Naive B cell (primary cell): ENCODE data around the gene SCN2B. TPM values are rescaled to one million over a fixed set of nuclear protein-coding genes. Genes with fewer than 3 reads are reported as not detected.
A peak's percentile ranks its signal among the peaks of the same experiment; 100 is the strongest.

ENCODE experiments used
- ATAC-seq, 2 donors: fragments of 150-1000 bp; cut with Tn5 transposase; 2 replicates each; pipeline ENCODE4 v1.10.0; 2021; ENCODE audit warnings: low read depth in 2 of 2, mild to moderate bottlenecking in 2 of 2, moderate library complexity in 2 of 2
- DNase-seq: peaks from one replicate; pipeline ENCODE4 v3.0.0; 2022
- H3K27ac Mint-ChIP-seq, 6 donors: one replicate each; pipeline ENCODE4 v1.8.0; 2020 to 2022; ENCODE audit warnings: mild to moderate bottlenecking in 6 of 6, mixed read lengths in 6 of 6, moderate library complexity in 5 of 6, inconsistent platforms in 2 of 6
- H3K27me3 Mint-ChIP-seq, 3 donors: one replicate each; pipeline ENCODE4 v1.8.0; 2021 to 2022; ENCODE audit warnings: mixed read lengths in 3 of 3, mild to moderate bottlenecking in 1 of 3
- H3K36me3 Mint-ChIP-seq, 2 donors: one replicate each; pipeline ENCODE4 v1.8.0; 2020 to 2022; ENCODE audit warnings: mixed read lengths in 2 of 2, inconsistent platforms in 1 of 2, mild to moderate bottlenecking in 1 of 2
- H3K4me1 Mint-ChIP-seq, 3 donors: one replicate each; pipeline ENCODE4 v1.8.0; 2020 to 2022; ENCODE audit warnings: mixed read lengths in 3 of 3, inconsistent platforms in 1 of 3, mild to moderate bottlenecking in 1 of 3, moderate library complexity in 1 of 3
- H3K4me3 Mint-ChIP-seq, 8 donors: one replicate each; pipeline ENCODE4 v1.8.0; 2020 to 2022; ENCODE audit warnings: mild to moderate bottlenecking in 8 of 8, mixed read lengths in 8 of 8, moderate library complexity in 8 of 8, inconsistent platforms in 2 of 8
- H3K9me3 Mint-ChIP-seq, 7 donors: one replicate each; pipeline ENCODE4 v1.8.0; 2020 to 2022; ENCODE audit warnings: mixed read lengths in 7 of 7, mild to moderate bottlenecking in 5 of 7, inconsistent platforms in 2 of 7, moderate library complexity in 1 of 7
- polyA plus RNA-seq, 6 donors: library from polyadenylated mRNA; unstranded; fragments of 300-500 nt; fragmentation: Illumina TruSeq; gene quantifications; one replicate each; pipeline ENCODE4 v1.2.3, GENCODE V29; 2021; ENCODE audit warnings: low read depth in 6 of 6

SCN2B gene, protein sequence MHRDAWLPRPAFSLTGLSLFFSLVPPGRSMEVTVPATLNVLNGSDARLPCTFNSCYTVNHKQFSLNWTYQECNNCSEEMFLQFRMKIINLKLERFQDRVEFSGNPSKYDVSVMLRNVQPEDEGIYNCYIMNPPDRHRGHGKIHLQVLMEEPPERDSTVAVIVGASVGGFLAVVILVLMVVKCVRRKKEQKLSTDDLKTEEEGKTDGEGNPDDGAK
- not detected for polyA plus RNA-seq

DNA sequence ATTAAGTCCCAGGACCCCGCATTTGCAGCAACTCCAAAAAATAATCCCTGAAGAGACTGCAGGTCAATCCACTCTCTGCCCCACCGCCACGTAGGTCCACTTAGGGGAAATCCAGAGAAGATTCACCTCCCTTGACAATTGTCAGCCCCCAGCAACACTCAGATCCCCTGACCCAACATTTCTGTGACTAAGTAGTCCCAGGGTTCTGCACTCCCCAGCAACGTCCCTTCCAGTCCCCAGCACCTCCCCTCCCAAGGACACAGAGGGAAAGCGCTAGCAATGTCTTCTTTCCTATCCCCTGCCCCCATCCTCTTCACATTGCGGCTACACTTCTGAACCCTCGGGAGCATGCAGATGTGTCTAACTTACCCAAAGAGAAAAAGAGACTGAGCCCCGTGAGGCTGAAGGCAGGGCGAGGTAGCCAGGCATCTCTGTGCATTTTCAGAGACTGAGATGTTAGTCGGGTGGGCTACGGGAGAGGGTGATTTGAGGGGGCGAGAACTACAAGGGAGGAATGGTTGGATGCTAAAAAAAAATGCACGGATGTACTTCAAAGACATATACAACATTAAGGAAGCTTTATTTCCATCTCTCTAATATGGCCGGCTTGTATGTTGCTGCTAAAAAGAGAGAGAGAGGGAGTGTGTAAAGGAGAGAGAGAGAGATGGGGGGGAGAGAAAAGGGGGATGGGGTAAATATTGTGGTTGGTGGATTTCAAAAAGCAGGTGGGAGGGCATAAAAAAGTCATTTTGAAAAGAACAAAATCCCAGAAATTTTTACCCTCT lies at the start of gene SCN2B:
Gene SCN2B (minus strand): TSS at position 647 of the 785 bp plus-strand sequence. CDS start 208 bp downstream, at position 439.
- Mint-ChIP-seq H3K27me3 (peaks cover 13 to 44% (median 44%) of the 10 kb centered on the region in 3 donors), H3K4me1 (no peaks in the 10 kb centered on the region), H3K4me3 (no peak within 1 kb of the TSS), H3K27ac (peak within 1 kb of the TSS in 2 of 6 donors; percentile 43 to 62), H3K36me3 (no peaks in the 10 kb centered on the region), H3K9me3 (no peaks in the 10 kb centered on the region)
- DNase-seq (no peak), ATAC-seq (no peak)

DNA sequence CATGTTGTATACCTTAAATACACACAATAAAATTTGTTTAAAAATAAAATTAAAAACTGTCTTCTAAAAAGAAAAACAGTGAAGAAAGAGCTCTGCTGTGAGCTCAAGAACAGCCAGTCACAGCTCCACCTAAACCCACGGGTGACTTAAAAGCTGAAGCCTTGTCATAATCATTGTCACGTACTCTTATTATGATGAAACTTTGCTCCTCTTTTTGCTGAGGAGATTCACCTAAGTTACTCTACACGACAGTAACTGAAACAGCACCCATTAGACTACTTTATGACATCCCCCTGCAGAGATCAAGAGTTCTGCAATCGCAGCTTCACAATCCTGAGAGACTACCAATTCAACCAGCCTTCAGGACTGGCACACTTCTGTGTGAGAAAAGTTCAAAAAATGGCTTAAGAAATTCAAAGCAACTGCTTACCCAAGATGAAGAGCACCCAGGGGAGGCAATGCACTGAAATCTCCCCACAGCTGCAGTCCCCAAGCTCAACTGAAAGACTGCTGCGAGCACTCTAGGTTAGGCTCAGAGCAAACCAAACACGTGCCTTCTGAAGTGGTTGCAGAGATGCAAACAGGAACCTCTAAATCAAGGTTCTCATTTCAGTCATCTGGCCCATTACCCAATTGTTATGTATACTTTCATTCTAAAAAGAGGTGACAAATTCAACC lies 48.2 kb upstream of the SCN2B start, which contains the start of gene JAML:
Gene JAML (minus strand): TSS at position 501 of the 678 bp plus-strand sequence. CDS start 10,145 bp downstream, outside the sequence.
- peak within 1 kb of the TSS in 1 of 6 donors; percentile 58 for H3K27ac Mint-ChIP-seq
- no peaks in the 10 kb centered on the region for H3K36me3 Mint-ChIP-seq
- peaks cover 40 to 60% (median 54%) of the 10 kb centered on the region in 3 donors for H3K4me1 Mint-ChIP-seq
- ATAC-seq (peak; percentile 45 to 55), DNase-seq (peak; percentile 23)
- H3K4me3 Mint-ChIP-seq, result peak within 1 kb of the TSS in 3 of 8 donors; percentile 23 to 81 (median 79)
- H3K27me3 Mint-ChIP-seq, result peaks cover 7 to 29% (median 13%) of the 10 kb centered on the region in 3 donors
- H3K9me3 Mint-ChIP-seq, result no peaks in the 10 kb centered on the region

DNA sequence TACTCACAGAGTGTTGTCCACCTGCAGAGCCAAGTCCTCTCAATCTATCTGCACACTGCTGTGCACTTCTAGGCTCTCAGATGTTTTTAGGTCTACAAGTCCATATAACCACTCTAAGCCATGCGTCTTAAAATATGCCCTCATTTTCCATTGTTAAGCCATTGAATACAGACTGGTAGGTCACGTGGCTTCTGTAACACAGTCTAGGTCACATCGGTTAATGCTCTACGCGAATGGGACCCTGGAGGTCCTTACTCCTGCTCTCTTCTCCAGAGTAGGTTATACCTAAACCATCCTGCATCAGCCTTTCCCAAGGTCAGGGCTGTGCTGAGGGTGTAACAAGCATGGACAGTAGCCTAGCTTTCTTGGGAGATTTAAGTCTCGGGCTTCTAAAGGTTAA lies 47.6 kb upstream of the SCN2B start:
- no peak for ATAC-seq
- peaks cover 13 to 35% (median 20%) of the 10 kb centered on the region in 3 donors for H3K27me3 Mint-ChIP-seq

DNA sequence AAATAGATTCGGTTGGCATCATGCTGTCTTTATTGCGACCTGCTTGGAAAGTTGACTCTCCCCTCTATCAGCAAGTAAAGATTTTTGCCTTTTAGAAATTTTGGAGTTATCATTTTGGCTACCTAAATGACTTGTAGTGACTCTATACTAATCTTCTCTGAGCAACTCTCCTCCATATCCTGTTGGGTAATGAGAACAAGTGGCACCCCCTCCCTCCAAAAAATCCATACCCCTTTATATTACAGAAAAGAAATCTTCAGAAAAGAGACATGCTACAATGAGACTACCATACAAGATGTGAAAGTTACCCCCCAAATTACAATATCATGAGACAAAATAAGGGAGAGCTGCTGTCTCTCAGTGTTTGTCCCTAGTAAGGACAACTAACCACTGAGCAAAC lies 47.1 kb upstream of the SCN2B start:
- no peaks in the 10 kb centered on the region for H3K36me3 Mint-ChIP-seq
- H3K9me3 Mint-ChIP-seq, result no peaks in the 10 kb centered on the region
- peak overlapping the region in 1 of 6 donors; percentile 17 for H3K27ac Mint-ChIP-seq
- no peak for DNase-seq
- no peak for ATAC-seq
- peaks cover 17 to 39% (median 24%) of the 10 kb centered on the region in 3 donors for H3K27me3 Mint-ChIP-seq
- H3K4me1 Mint-ChIP-seq, result peaks cover 33 to 49% (median 44%) of the 10 kb centered on the region in 3 donors
- peak overlapping the region in 2 of 8 donors; percentile 58 to 81 for H3K4me3 Mint-ChIP-seq

More for the DNA sequence above, 47.6 kb upstream of the SCN2B start:
- peak overlapping the region in 3 of 8 donors; percentile 10 to 81 (median 58) for H3K4me3 Mint-ChIP-seq
- H3K9me3 Mint-ChIP-seq, result no peaks in the 10 kb centered on the region
- no peak overlapping the region for H3K27ac Mint-ChIP-seq
- no peak for DNase-seq
- no peaks in the 10 kb centered on the region for H3K36me3 Mint-ChIP-seq
- peaks cover 33 to 53% (median 48%) of the 10 kb centered on the region in 3 donors for H3K4me1 Mint-ChIP-seq

DNA sequence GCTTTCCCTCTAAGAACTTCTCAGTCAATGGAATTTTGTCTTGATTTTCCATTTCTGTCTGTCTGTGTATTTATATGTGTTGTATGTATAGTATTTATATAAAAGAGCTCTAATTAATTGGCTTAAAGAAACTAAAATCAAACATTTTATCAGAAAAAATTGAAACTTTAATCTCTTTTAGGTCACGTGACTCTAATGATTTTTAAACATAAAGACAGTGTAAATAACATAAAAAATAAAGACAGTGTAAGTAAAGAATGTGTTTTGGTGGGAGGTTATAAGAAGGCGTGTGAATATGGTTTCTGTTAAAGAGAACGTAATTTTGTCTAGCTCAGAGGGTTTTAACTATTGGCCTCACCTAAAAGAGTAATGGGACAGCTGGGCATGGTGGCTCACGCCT lies 46.0 kb upstream of the SCN2B start:
- H3K4me1 Mint-ChIP-seq, result peaks cover 28 to 38% (median 38%) of the 10 kb centered on the region in 3 donors

DNA sequence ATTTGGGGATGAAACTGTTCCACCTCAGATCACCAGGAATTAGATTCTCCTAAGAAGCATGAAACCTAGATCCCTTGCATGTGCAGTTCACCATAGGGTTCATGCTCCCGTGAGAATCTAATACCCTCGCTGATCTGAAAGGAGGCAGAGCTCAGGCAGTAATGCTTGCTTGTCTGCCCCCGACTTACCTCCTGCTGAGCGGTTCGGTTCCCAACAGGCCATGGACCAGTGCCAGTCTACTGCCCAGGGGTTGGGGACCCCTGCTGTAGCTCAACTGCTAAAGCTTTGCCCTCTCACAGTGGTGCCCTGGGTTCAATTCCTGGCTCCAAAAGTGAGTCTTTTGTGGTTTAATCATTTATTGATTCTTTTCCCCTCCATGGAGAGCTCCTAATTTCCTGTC lies 45.0 kb upstream of the SCN2B start:
- no peak for ATAC-seq
- no peak for DNase-seq
- no peak overlapping the region for H3K4me3 Mint-ChIP-seq
- no peaks in the 10 kb centered on the region for H3K36me3 Mint-ChIP-seq
- H3K9me3 Mint-ChIP-seq, result no peaks in the 10 kb centered on the region
- peaks cover 23 to 39% (median 35%) of the 10 kb centered on the region in 3 donors for H3K27me3 Mint-ChIP-seq
- H3K27ac Mint-ChIP-seq, result no peak overlapping the region
- peaks cover 21 to 30% (median 29%) of the 10 kb centered on the region in 3 donors for H3K4me1 Mint-ChIP-seq

More for the DNA sequence above, 46.0 kb upstream of the SCN2B start:
- DNase-seq (no peak), ATAC-seq (no peak)
- Mint-ChIP-seq H3K4me3 (no peak overlapping the region), H3K36me3 (no peaks in the 10 kb centered on the region), H3K27ac (no peak overlapping the region), H3K27me3 (peaks cover 23 to 39% (median 35%) of the 10 kb centered on the region in 3 donors), H3K9me3 (no peaks in the 10 kb centered on the region)

DNA sequence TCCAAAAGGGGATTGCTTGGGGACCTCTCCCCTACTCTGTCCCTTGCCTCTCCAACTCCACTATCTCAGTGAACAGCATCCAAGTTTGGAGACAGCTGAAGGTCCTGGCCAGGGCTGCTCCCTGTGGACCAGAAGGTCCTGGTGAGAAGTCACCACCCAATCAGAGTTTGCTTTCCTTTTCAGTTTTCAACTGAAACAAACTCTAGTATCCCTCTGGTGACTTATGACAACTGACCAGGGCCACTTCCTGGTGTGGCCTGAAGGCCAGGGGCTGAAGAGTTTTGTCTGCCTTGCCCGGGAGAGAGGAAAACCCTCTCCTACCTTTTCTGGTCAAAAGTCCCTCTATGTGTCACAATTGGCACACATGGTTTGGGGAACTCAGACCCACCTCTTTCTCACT lies 43.3 kb upstream of the SCN2B start:
- no peak for DNase-seq
- ATAC-seq, result no peak
- Mint-ChIP-seq H3K4me3 (no peak overlapping the region), H3K27me3 (peaks cover 23 to 42% (median 35%) of the 10 kb centered on the region in 3 donors), H3K9me3 (no peaks in the 10 kb centered on the region), H3K36me3 (no peaks in the 10 kb centered on the region), H3K4me1 (peaks cover 20 to 31% (median 27%) of the 10 kb centered on the region in 3 donors), H3K27ac (no peak overlapping the region)

DNA sequence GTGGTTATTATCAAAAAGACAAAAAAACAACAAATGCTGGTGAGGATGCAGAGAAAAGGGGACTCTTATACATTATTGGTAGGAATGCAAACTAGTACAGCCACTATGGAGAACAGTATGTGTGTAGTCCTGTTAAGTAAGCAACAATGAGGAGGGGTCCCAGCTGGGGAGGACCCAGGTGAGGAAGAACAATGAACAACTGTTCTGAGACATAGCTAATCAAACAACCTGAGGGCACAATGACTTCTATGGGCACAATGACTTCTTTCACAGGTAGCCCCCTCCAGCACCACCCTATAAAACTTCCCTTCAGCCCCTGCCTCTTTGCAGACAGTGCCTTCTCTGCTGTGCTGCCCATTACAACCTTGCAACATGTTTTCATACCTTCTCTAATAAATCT lies 42.8 kb upstream of the SCN2B start:
- no peaks in the 10 kb centered on the region for H3K9me3 Mint-ChIP-seq
- H3K27ac Mint-ChIP-seq, result no peak overlapping the region
- peaks cover 23 to 43% (median 35%) of the 10 kb centered on the region in 3 donors for H3K27me3 Mint-ChIP-seq
- ATAC-seq (no peak), DNase-seq (no peak)
- H3K36me3 Mint-ChIP-seq, result no peaks in the 10 kb centered on the region
- H3K4me3 Mint-ChIP-seq, result no peak overlapping the region
- peaks cover 20 to 31% (median 27%) of the 10 kb centered on the region in 3 donors for H3K4me1 Mint-ChIP-seq

DNA sequence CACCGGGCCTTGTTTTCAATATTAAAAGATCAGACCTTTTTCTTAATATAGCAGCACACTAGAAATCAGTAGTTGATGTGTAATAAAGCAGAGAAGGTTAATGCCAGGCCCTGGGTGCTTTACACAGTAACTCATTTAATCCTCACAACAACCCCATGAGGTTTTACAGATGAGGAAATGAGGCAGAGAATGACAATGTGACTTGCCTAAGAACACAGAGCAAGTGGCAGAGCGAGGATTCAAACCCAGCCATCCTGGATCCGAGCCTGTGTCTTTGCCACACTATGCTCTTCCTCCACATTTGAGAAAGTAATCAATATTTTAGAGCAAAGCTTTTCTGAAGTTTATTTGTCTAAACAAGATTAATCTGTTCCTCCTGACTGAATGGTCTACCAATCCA lies 41.1 kb upstream of the SCN2B start:
- Mint-ChIP-seq H3K27ac (no peak overlapping the region), H3K9me3 (no peaks in the 10 kb centered on the region), H3K4me3 (no peak overlapping the region), H3K27me3 (peaks cover 30 to 35% (median 33%) of the 10 kb centered on the region in 3 donors), H3K36me3 (no peaks in the 10 kb centered on the region), H3K4me1 (peaks cover 27 to 39% (median 36%) of the 10 kb centered on the region in 3 donors)
- no peak for ATAC-seq
- DNase-seq, result no peak

DNA sequence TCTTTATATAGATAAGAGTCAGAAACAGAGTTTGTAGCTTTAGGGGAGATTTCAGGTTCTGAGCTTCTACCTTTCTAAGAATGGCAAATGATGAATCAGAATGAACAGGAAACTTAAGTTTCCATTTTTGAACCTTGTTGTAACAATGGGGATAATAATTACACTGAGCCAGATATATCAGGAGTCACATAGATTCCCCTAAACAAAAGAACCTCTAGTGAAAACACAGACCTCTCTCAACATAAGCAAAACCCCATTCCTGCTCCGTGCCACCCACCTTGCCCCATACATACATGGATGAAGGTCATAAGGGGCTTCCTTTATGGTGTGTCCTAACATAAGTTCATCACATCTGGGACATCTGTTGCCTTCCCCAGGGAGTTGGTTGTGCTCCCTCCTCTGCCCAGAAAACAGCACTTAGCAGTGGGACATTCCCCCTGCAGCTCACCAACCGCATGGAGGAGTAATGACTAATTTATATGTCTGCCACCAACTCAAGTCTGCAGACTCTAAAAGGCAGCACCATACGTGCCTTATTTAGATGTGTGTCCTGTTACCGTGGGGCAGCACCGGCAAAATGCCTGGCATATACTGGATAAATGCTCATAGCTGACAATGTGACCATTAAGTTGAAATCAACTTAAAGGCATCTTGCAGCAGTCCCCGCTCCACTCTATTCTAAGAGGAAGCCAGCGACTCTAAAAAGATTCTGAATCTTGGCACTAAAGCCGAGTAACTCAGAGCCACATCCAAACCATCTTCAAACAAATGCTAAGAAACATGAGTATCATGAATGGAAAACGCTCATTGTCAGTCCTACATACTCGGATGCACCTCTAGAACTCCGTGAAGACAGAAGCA lies 40.4 kb upstream of the SCN2B start:
- H3K4me1 Mint-ChIP-seq, result peaks cover 33 to 47% (median 44%) of the 10 kb centered on the region in 3 donors
- H3K9me3 Mint-ChIP-seq, result no peaks in the 10 kb centered on the region
- no peak overlapping the region for H3K27ac Mint-ChIP-seq
- peaks cover 27 to 39% (median 31%) of the 10 kb centered on the region in 3 donors for H3K27me3 Mint-ChIP-seq
- no peaks in the 10 kb centered on the region for H3K36me3 Mint-ChIP-seq
- no peak overlapping the region for H3K4me3 Mint-ChIP-seq
- DNase-seq (no peak), ATAC-seq (no peak)

DNA sequence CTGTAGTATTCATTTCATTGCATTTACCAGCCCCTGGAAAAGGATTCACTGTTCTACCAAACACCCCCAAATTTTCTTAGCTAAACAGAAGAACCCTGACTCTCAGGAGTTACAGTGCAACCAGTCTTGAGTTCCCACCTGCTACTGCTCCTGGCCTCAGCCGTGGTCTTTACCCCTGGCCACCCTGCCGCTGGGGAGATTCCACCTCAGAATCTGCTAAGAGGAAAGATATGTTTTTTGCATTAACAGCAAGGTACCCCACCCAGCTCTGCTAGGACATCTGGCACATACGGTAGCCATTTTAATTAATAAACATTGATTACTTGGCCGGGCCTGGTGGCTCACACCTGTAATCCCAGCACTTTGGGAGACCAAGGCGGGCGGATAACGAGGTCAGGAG lies 39.3 kb upstream of the SCN2B start:
- peaks cover 22 to 47% (median 31%) of the 10 kb centered on the region in 3 donors for H3K27me3 Mint-ChIP-seq
- no peak overlapping the region for H3K27ac Mint-ChIP-seq
- H3K36me3 Mint-ChIP-seq, result no peaks in the 10 kb centered on the region
- peaks cover 35 to 51% (median 47%) of the 10 kb centered on the region in 3 donors for H3K4me1 Mint-ChIP-seq
- no peak for DNase-seq
- H3K4me3 Mint-ChIP-seq, result peak overlapping the region in 5 of 8 donors; percentile 36 to 84 (median 57)
- H3K9me3 Mint-ChIP-seq, result no peaks in the 10 kb centered on the region
- ATAC-seq, result no peak

DNA sequence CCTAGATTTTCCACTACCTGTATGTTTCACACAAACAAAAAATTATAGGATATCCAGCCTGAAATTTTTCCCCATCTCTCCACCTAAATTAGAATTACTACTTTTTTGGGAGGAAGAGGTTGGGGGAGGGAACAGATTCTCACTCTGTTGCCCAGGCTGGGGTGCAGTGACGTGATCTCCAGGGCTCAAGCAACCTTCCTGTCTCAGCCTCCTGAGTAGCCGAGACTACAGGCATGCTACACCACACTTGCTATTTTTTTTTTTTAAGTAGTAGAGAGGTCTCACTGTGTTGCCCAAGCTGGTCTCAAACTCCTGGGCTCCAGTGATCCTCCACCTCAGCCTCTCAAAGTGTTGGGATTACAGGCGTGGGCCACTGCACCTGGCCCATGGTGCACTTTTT lies 38.8 kb upstream of the SCN2B start:
- H3K27ac Mint-ChIP-seq, result peak overlapping the region in 2 of 6 donors; percentile 36 to 62
- H3K4me1 Mint-ChIP-seq, result peaks cover 35 to 51% (median 47%) of the 10 kb centered on the region in 3 donors
- H3K27me3 Mint-ChIP-seq, result peaks cover 19 to 46% (median 30%) of the 10 kb centered on the region in 3 donors
- no peaks in the 10 kb centered on the region for H3K9me3 Mint-ChIP-seq
- H3K4me3 Mint-ChIP-seq, result peak overlapping the region in 7 of 8 donors; percentile 12 to 84 (median 58)
- DNase-seq, result no peak
- peak; percentile 33 for ATAC-seq
- no peaks in the 10 kb centered on the region for H3K36me3 Mint-ChIP-seq
